Measurements from ENCODE around the gene TLK1.
A peak's percentile ranks its signal among the peaks of the same experiment; 100 is the strongest.

TLK1 gene

DNA sequence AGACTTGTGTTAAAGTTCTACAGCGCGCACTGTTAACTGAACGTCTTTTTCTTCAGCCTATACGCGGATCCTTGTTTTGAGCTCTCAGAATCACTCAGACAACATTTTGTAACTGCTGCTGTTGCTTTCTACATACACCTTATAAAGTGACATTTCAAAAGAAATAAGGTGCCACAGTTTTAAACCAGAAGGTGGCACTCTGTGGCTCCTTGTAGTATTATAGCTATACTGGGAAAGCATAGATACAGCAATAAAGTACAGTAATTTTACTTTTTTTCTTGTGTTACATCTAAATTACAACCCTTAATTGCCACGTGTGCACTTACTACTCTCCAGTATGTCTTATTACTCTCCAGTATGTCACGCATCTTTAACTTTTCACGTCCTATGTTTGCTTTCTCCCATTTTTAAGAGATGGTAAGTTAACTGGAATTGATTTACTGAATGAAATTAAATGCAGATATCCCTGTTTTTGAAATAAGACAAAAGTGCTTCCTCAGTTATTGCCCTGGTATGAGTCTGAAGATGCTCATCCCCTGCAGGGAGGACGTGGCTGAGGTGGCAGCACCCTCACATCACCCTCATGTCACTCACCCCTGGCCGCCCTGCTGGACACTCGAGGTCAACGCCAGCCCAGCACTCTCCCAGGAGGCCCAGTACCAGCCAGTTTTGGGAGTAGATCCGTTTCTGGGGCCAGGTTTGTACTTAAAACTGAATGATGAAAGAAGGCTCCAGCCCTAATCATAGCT, 193.9 kb downstream of the TLK1 start:
- Histone ChIP-seq H2AFZ (ENCODE audit: low read length) (no peak overlapping the region), H3K4me3 (ENCODE audit: low read length in 2 of 2) (no peak overlapping the region), H3K79me1 (ENCODE audit: low read depth, low read length) (no peaks in the 10 kb centered on the region), H3K36me3 (replicated peaks in 1 of 2; ENCODE audit: control insufficient read depth in 2 of 2, insufficient read depth in 2 of 2, low read length in 2 of 2) (peaks cover 31 to 71% of the 10 kb centered on the region in 2 donors), H3K18ac (ENCODE audit: low read length) (no peak overlapping the region), H2AK5ac (ENCODE audit: low read depth, low read length) (no peak overlapping the region), H3K4me1 (ENCODE audit: control insufficient read depth in 2 of 2, insufficient read depth in 1 of 2, low read depth in 1 of 2, low read length in 2 of 2) (no peaks in the 10 kb centered on the region), H2BK12ac (ENCODE audit: low read length) (no peak overlapping the region), H4K91ac (ENCODE audit: low read depth, low read length, poor library complexity) (no peak overlapping the region), H2BK15ac (ENCODE audit: low read length) (no peak overlapping the region), H4K8ac (ENCODE audit: low read depth, low read length) (no peak overlapping the region), H3K4me2 (ENCODE audit: insufficient read depth, low read length, poor library complexity, severe bottlenecking) (no peak overlapping the region), H3K27me3 (ENCODE audit: control insufficient read depth in 3 of 3, insufficient read depth in 3 of 3, low read depth in 1 of 3, low read length in 3 of 3) (no peaks in the 10 kb centered on the region), H3K9me3 (replicated peaks in 1 of 2; ENCODE audit: control insufficient read depth in 2 of 2, insufficient read depth in 1 of 2, low read depth in 1 of 2, low read length in 2 of 2) (no peaks in the 10 kb centered on the region), H2BK5ac (ENCODE audit: low read length) (no peak overlapping the region), H3K27ac (replicated peaks; ENCODE audit: low read length) (no peak overlapping the region), H3K4ac (ENCODE audit: low read length) (no peak overlapping the region), H3K9ac (ENCODE audit: low read depth, low read length, poor library complexity) (no peak overlapping the region), H2BK120ac (ENCODE audit: low read depth, low read length) (no peak overlapping the region), H3K23ac (ENCODE audit: low read depth, low read length, poor library complexity) (no peak overlapping the region), H3K14ac (ENCODE audit: low read length) (no peak overlapping the region)
- DNase-seq (ENCODE audit: low spot score): no peak
- no CpG with 5 or more reads among the region's 13 CpGs for WGBS, 2 donors (ENCODE audit: extremely low coverage in 2 of 2, insufficient read length in 2 of 2, insufficient replicate concordance in 1 of 2)

DNA sequence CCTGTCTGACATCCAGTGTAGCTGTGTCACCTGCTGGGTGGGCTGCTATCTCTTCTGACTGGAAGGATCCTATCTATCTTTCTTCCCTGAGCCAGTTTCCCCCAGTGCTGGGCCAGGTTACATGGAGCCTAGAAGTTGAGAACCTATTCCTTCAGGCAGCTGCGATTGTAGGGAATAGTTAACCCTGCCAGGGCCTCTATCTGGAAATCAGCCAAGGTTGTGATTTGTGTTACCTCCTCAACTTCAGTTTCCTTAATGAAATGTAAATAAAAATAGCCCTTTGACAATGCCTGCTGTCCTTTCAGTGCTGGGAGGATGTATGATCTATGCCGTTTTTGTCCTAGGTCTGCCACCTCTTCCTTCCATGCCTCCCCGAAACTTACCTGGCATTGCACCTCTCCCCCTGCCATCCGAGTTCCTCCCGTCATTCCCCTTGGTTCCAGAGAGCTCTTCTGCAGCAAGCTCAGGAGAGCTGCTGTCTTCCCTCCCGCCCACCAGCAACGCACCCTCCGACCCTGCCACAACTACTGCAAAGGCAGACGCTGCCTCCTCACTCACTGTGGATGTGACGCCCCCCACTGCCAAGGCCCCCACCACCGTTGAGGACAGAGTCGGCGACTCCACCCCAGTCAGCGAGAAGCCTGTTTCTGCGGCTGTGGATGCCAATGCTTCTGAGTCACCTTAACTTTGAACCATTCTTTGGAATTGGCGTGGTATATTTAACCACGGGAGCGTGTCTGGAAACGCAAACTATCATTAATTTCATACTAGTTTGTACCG, 195.1 kb downstream of the TLK1 start:
- Histone ChIP-seq H3K4me3 (ENCODE audit: low read length in 2 of 2) (no peak overlapping the region), H4K91ac (ENCODE audit: low read depth, low read length, poor library complexity) (no peak overlapping the region), H3K9ac (ENCODE audit: low read depth, low read length, poor library complexity) (no peak overlapping the region), H3K36me3 (replicated peaks in 1 of 2; ENCODE audit: control insufficient read depth in 2 of 2, insufficient read depth in 2 of 2, low read length in 2 of 2) (peaks cover 40 to 83% of the 10 kb centered on the region in 2 donors), H2AFZ (ENCODE audit: low read length) (no peak overlapping the region), H3K4ac (ENCODE audit: low read length) (no peak overlapping the region), H2BK120ac (ENCODE audit: low read depth, low read length) (no peak overlapping the region), H2BK15ac (ENCODE audit: low read length) (no peak overlapping the region), H3K23ac (ENCODE audit: low read depth, low read length, poor library complexity) (peak overlapping the region; percentile 37), H3K79me1 (ENCODE audit: low read depth, low read length) (no peaks in the 10 kb centered on the region), H3K18ac (ENCODE audit: low read length) (no peak overlapping the region), H3K27ac (replicated peaks; ENCODE audit: low read length) (no peak overlapping the region), H3K14ac (ENCODE audit: low read length) (no peak overlapping the region), H3K9me3 (replicated peaks in 1 of 2; ENCODE audit: control insufficient read depth in 2 of 2, insufficient read depth in 1 of 2, low read depth in 1 of 2, low read length in 2 of 2) (no peaks in the 10 kb centered on the region), H3K4me1 (ENCODE audit: control insufficient read depth in 2 of 2, insufficient read depth in 1 of 2, low read depth in 1 of 2, low read length in 2 of 2) (peaks cover 0 to 3% of the 10 kb centered on the region in 2 donors), H2BK5ac (ENCODE audit: low read length) (no peak overlapping the region), H2AK5ac (ENCODE audit: low read depth, low read length) (no peak overlapping the region), H3K27me3 (ENCODE audit: control insufficient read depth in 3 of 3, insufficient read depth in 3 of 3, low read depth in 1 of 3, low read length in 3 of 3) (no peaks in the 10 kb centered on the region), H4K8ac (ENCODE audit: low read depth, low read length) (no peak overlapping the region), H2BK12ac (ENCODE audit: low read length) (no peak overlapping the region), H3K4me2 (ENCODE audit: insufficient read depth, low read length, poor library complexity, severe bottlenecking) (no peak overlapping the region)
- DNase-seq (ENCODE audit: low spot score): no peak
- no CpG with 5 or more reads among the region's 20 CpGs for WGBS, 2 donors (ENCODE audit: extremely low coverage in 2 of 2, insufficient read length in 2 of 2, insufficient replicate concordance in 1 of 2)

DNA sequence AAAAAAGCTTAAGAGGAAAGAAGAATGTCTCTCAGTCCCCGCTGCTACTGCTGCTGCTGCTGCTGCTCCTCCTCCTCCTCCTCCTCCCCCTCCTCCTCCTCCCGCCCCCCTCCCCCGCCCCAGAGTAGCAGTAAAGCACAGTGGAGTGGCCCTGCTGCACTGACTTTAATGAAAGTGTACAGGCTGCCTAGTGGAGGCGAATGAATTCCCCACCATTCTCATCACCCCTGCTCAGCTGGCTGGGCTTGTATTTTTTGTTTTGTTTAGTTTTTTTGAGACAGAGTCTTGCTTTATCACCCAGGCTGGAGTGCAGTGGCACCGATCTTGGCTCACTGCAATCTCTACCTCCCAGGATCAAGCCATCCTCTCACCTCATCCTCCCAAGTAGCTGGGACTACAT, 197.3 kb downstream of the TLK1 start:
- WGBS, 2 donors (ENCODE audit: extremely low coverage in 2 of 2, insufficient read length in 2 of 2, insufficient replicate concordance in 1 of 2): no CpG with 5 or more reads among the region's 5 CpGs
- no peaks in the 10 kb centered on the region for H3K79me1 ChIP-seq (ENCODE audit: low read depth, low read length)
- H2BK5ac ChIP-seq (ENCODE audit: low read length): no peak overlapping the region
- H2BK120ac ChIP-seq (ENCODE audit: low read depth, low read length): no peak overlapping the region
- H3K18ac ChIP-seq (ENCODE audit: low read length): no peak overlapping the region
- H2BK12ac ChIP-seq (ENCODE audit: low read length): no peak overlapping the region
- H3K9me3 ChIP-seq (replicated peaks in 1 of 2; ENCODE audit: control insufficient read depth in 2 of 2, insufficient read depth in 1 of 2, low read depth in 1 of 2, low read length in 2 of 2): no peaks in the 10 kb centered on the region
- H2AK5ac ChIP-seq (ENCODE audit: low read depth, low read length): no peak overlapping the region
- H3K4ac ChIP-seq (ENCODE audit: low read length): no peak overlapping the region
- no peak overlapping the region for H3K4me2 ChIP-seq (ENCODE audit: insufficient read depth, low read length, poor library complexity, severe bottlenecking)
- peaks cover 0 to 3% of the 10 kb centered on the region in 2 donors for H3K4me1 ChIP-seq (ENCODE audit: control insufficient read depth in 2 of 2, insufficient read depth in 1 of 2, low read depth in 1 of 2, low read length in 2 of 2)
- H2AFZ ChIP-seq (ENCODE audit: low read length): no peak overlapping the region
- H3K14ac ChIP-seq (ENCODE audit: low read length): no peak overlapping the region
- H2BK15ac ChIP-seq (ENCODE audit: low read length): no peak overlapping the region
- H3K9ac ChIP-seq (ENCODE audit: low read depth, low read length, poor library complexity): no peak overlapping the region
- H3K27ac ChIP-seq (replicated peaks; ENCODE audit: low read length): no peak overlapping the region
- no peak overlapping the region for H3K23ac ChIP-seq (ENCODE audit: low read depth, low read length, poor library complexity)
- no peaks in the 10 kb centered on the region for H3K27me3 ChIP-seq (ENCODE audit: control insufficient read depth in 3 of 3, insufficient read depth in 3 of 3, low read depth in 1 of 3, low read length in 3 of 3)
- peaks cover 42 to 95% of the 10 kb centered on the region in 2 donors for H3K36me3 ChIP-seq (replicated peaks in 1 of 2; ENCODE audit: control insufficient read depth in 2 of 2, insufficient read depth in 2 of 2, low read length in 2 of 2)
- no peak overlapping the region for H4K91ac ChIP-seq (ENCODE audit: low read depth, low read length, poor library complexity)
- no peak overlapping the region for H3K4me3 ChIP-seq (ENCODE audit: low read length in 2 of 2)
- no peak overlapping the region for H4K8ac ChIP-seq (ENCODE audit: low read depth, low read length)
- DNase-seq (ENCODE audit: low spot score): no peak

DNA sequence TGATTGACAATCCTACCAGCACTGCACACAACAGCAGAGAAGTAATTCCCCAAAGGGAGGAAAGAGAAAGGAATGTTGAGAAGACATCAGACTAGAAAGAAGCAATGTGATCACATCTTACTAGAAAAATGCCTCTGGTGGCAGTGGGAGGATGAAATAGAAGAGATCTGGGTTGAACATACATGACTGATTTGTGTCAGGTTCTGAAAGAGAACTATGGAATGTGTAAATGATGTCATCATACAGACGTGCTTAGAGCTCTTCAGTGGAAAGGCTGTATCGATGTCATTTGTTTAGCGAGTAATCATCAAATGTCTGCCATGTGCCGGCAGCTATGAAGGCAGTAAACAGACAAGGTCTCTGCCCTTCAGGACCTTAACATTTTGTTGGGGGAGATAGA, 206.8 kb downstream of the TLK1 start:
- no peak overlapping the region for H3K9ac ChIP-seq (ENCODE audit: low read depth, low read length, poor library complexity)

More for the DNA sequence above, 206.8 kb downstream of the TLK1 start:
- Histone ChIP-seq H4K8ac (ENCODE audit: low read depth, low read length) (no peak overlapping the region), H2BK15ac (ENCODE audit: low read length) (no peak overlapping the region), H3K4me1 (ENCODE audit: control insufficient read depth in 2 of 2, insufficient read depth in 1 of 2, low read depth in 1 of 2, low read length in 2 of 2) (no peaks in the 10 kb centered on the region), H3K4me3 (ENCODE audit: low read length in 2 of 2) (no peak overlapping the region), H3K14ac (ENCODE audit: low read length) (no peak overlapping the region), H2BK12ac (ENCODE audit: low read length) (no peak overlapping the region), H2BK120ac (ENCODE audit: low read depth, low read length) (no peak overlapping the region), H3K27ac (replicated peaks; ENCODE audit: low read length) (no peak overlapping the region), H3K27me3 (ENCODE audit: control insufficient read depth in 3 of 3, insufficient read depth in 3 of 3, low read depth in 1 of 3, low read length in 3 of 3) (no peaks in the 10 kb centered on the region), H2AFZ (ENCODE audit: low read length) (no peak overlapping the region), H3K36me3 (replicated peaks in 1 of 2; ENCODE audit: control insufficient read depth in 2 of 2, insufficient read depth in 2 of 2, low read length in 2 of 2) (peaks cover 36 to 98% of the 10 kb centered on the region in 2 donors), H3K4ac (ENCODE audit: low read length) (no peak overlapping the region), H2AK5ac (ENCODE audit: low read depth, low read length) (no peak overlapping the region), H3K9me3 (replicated peaks in 1 of 2; ENCODE audit: control insufficient read depth in 2 of 2, insufficient read depth in 1 of 2, low read depth in 1 of 2, low read length in 2 of 2) (no peaks in the 10 kb centered on the region), H3K79me1 (ENCODE audit: low read depth, low read length) (no peaks in the 10 kb centered on the region), H4K91ac (ENCODE audit: low read depth, low read length, poor library complexity) (no peak overlapping the region), H3K18ac (ENCODE audit: low read length) (no peak overlapping the region), H2BK5ac (ENCODE audit: low read length) (no peak overlapping the region), H3K23ac (ENCODE audit: low read depth, low read length, poor library complexity) (no peak overlapping the region), H3K4me2 (ENCODE audit: insufficient read depth, low read length, poor library complexity, severe bottlenecking) (no peak overlapping the region)
- no peak for DNase-seq (ENCODE audit: low spot score)
- no CpG with 5 or more reads among the region's 4 CpGs for WGBS, 2 donors (ENCODE audit: extremely low coverage in 2 of 2, insufficient read length in 2 of 2, insufficient replicate concordance in 1 of 2)

Data from neuronal stem cell (in vitro differentiated cells).